Body of pancreas (tissue), 4 donors: Measurements from ENCODE around the gene CAMK1D.

ENCODE experiments used
- CTCF ChIP-seq, 7 experiments: fragments of 450-650 bp in 4 of 7; fragments of 200-600 bp in 3 of 7; sonication (generic) in 3 of 7; IDR thresholded peaks; one replicate each; pipeline ENCODE4 v1.5.1; 2016 to 2019; ENCODE audit warnings: antibody characterized with exemption in 7 of 7
- POLR2A ChIP-seq, 3 donors: fragments of 450-650 bp; IDR thresholded peaks; one replicate each; pipeline ENCODE4 v1.6.1; 2016; ENCODE audit warnings: antibody characterized with exemption in 3 of 3, mild to moderate bottlenecking in 2 of 3

- TF ChIP-seq CTCF (IDR thresholded peaks at IDR 0.05) (no peak), POLR2A (IDR thresholded peaks at IDR 0.05) (no peak)
Measured at GRCh38 chr10:12876266-12876665, 526.9 kb downstream of the CAMK1D start.
